Measurements from ENCODE around the gene IL4R. TPM values are rescaled to one million over a fixed set of nuclear protein-coding genes. Genes with fewer than 3 reads are reported as not detected.
"Not testable (repeated sequence)": the region's sequence is repeated elsewhere in the genome, so short reads cannot be mapped to it uniquely, and the experiment has no call there.

IL4R gene
- total and polyA plus RNA-seq, 10 donors = 39.3 to 319 (median 160) TPM

DNA sequence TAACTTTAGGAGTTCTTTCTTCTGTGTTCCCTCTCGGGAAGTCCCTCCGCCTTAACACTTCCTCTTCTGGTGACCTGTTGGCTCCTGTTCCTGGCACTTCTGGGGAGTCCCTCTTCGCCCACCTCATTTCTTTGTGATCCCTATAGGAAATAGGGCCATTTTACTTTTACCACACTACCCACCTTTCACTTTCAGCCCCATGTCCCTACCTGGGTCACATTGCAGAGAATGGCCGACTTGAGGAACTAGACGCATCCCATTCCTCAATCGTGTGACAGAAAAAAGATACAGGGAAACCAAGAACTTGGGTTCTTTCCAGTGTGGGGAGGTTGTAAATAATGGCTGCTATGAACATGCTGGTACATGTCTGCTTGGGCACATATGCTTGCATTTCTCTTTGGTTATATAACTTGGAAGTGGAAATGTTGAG, 94.8 kb downstream of the IL4R start:
- no peak overlapping the region for H3K4me3 ChIP-seq
- H3K27ac ChIP-seq = peak overlapping the region in 5 of 8 donors; percentile 8 to 91 (median 60)
- intact Hi-C loops (cut with DNase I; ENCODE audit: low total_unique reads) = no loop called here
- peaks cover 20 to 97% (median 59%) of the 10 kb centered on the region in 6 donors for H3K4me1 ChIP-seq
- 43 to 61% (median 55%) methylated on average over 6 of the region's 6 CpGs for WGBS, 5 donors
- no peaks in the 10 kb centered on the region for H3K36me3 ChIP-seq
- H3K27me3 ChIP-seq (replicated peaks in 1 of 7) = peaks cover 0 to 15% (median 0%) of the 10 kb centered on the region in 7 donors
- H3K9me3 ChIP-seq = peaks cover 0 to 3% (median 0%) of the 10 kb centered on the region in 8 donors
- TF ChIP-seq, protein P1, sequence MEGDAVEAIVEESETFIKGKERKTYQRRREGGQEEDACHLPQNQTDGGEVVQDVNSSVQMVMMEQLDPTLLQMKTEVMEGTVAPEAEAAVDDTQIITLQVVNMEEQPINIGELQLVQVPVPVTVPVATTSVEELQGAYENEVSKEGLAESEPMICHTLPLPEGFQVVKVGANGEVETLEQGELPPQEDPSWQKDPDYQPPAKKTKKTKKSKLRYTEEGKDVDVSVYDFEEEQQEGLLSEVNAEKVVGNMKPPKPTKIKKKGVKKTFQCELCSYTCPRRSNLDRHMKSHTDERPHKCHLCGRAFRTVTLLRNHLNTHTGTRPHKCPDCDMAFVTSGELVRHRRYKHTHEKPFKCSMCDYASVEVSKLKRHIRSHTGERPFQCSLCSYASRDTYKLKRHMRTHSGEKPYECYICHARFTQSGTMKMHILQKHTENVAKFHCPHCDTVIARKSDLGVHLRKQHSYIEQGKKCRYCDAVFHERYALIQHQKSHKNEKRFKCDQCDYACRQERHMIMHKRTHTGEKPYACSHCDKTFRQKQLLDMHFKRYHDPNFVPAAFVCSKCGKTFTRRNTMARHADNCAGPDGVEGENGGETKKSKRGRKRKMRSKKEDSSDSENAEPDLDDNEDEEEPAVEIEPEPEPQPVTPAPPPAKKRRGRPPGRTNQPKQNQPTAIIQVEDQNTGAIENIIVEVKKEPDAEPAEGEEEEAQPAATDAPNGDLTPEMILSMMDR (IDR thresholded peaks at IDR 0.05 in 8 of 11, conservative IDR thresholded peaks at IDR 0.05 in 3 of 11) = no peak
- TF ChIP-seq POLR2AphosphoS5 (IDR thresholded peaks at IDR 0.05) = no peak
- TF ChIP-seq POLR2A (IDR thresholded peaks at IDR 0.05) = no peak
- DNase-seq = no peak

- DNase-seq; H3K27me3 ChIP-seq (replicated peaks in 1 of 7); intact Hi-C loops (cut with DNase I; ENCODE audit: low total_unique reads); H3K9me3 ChIP-seq; H3K36me3 ChIP-seq; H3K4me3 ChIP-seq: not testable (repeated sequence)
- H3K27ac ChIP-seq = peak overlapping the region in 1 of 8 donors; percentile 27
- peaks cover 20 to 97% (median 49%) of the 10 kb centered on the region in 6 donors for H3K4me1 ChIP-seq
- WGBS, 5 donors = 79 to 93% (median 87%) methylated on average over 2 of the region's 2 CpGs
Measured at GRCh38 chr16:27409958-27410357, 96.2 kb downstream of the IL4R start.

- TF ChIP-seq, protein P1 (IDR thresholded peaks at IDR 0.05 in 8 of 11, conservative IDR thresholded peaks at IDR 0.05 in 3 of 11) = no peak
- no peak for TF ChIP-seq POLR2AphosphoS5 (IDR thresholded peaks at IDR 0.05)
- no peak for TF ChIP-seq POLR2A (IDR thresholded peaks at IDR 0.05)
- intact Hi-C loops (cut with DNase I; ENCODE audit: low total_unique reads) = no loop called here
- WGBS, 5 donors = 37 to 73% (median 56%) methylated on average over 1 of the region's 1 CpG
- no peak for DNase-seq
- H3K27me3 ChIP-seq (replicated peaks in 1 of 7) = peaks cover 0 to 4% (median 0%) of the 10 kb centered on the region in 7 donors
- H3K4me3 ChIP-seq = no peak overlapping the region
- peaks cover 0 to 3% (median 0%) of the 10 kb centered on the region in 8 donors for H3K9me3 ChIP-seq
- H3K36me3 ChIP-seq = no peaks in the 10 kb centered on the region
- peak overlapping the region in 1 of 8 donors; percentile 15 for H3K27ac ChIP-seq
- peaks cover 18 to 97% (median 45%) of the 10 kb centered on the region in 6 donors for H3K4me1 ChIP-seq
Measured at GRCh38 chr16:27410761-27411160, 97.0 kb downstream of the IL4R start.

GRCh38 chr16:27413956-27414355, 100.2 kb downstream of the IL4R start:
- no peaks in the 10 kb centered on the region for H3K27me3 ChIP-seq (replicated peaks in 1 of 7)
- DNase-seq = no peak
- H3K9me3 ChIP-seq = peaks cover 0 to 3% (median 0%) of the 10 kb centered on the region in 8 donors
- H3K4me1 ChIP-seq = peaks cover 0 to 73% (median 14%) of the 10 kb centered on the region in 6 donors
- intact Hi-C loops (cut with DNase I; ENCODE audit: low total_unique reads) = no loop called here
- TF ChIP-seq POLR2AphosphoS5 (IDR thresholded peaks at IDR 0.05) (no peak), POLR2A (IDR thresholded peaks at IDR 0.05) (no peak)
- TF ChIP-seq, protein P1 (IDR thresholded peaks at IDR 0.05 in 8 of 11, conservative IDR thresholded peaks at IDR 0.05 in 3 of 11) = no peak
- no peak overlapping the region for H3K27ac ChIP-seq
- H3K36me3 ChIP-seq = peaks cover 0 to 10% (median 0%) of the 10 kb centered on the region in 6 donors
- no peak overlapping the region for H3K4me3 ChIP-seq
- WGBS, 5 donors = 58 to 80% (median 72%) methylated on average over 2 of the region's 2 CpGs

Other genes starting within 250 kb of the IL4R start
- not detected for gene C16orf82, start 247.0 kb upstream of the IL4R start, total RNA-seq
- gene C16orf82, start 247.0 kb upstream of the IL4R start, polyA plus RNA-seq = not detected
- 10 to 100 TPM in 3 of 7 donors, 1 to 10 TPM in 4; 8.3 to 14.7 (median 9.8) TPM for gene KDM8, start 110.4 kb upstream of the IL4R start, total RNA-seq
- gene KDM8, start 110.4 kb upstream of the IL4R start, polyA plus RNA-seq = 10 to 100 TPM in 1 of 3 donors, 1 to 10 TPM in 2; 5.2 to 10.6 (median 7.4) TPM
- gene NSMCE1, start 45.2 kb upstream of the IL4R start, total RNA-seq = 10 to 100 TPM; 18.4 to 41.4 (median 31.7) TPM
- gene NSMCE1, start 45.2 kb upstream of the IL4R start, polyA plus RNA-seq = 10 to 100 TPM; 37.9 to 79.0 (median 41.4) TPM
- gene IL21R, start 88.2 kb downstream of the IL4R start, total RNA-seq = 10 to 100 TPM in 6 of 7 donors, 1 to 10 TPM in 1; 8.7 to 19.7 (median 13.0) TPM
- gene IL21R, start 88.2 kb downstream of the IL4R start, polyA plus RNA-seq = 1 to 10 TPM; 2.7 to 6.0 (median 3.3) TPM
- gene GTF3C1, start 235.9 kb downstream of the IL4R start, total RNA-seq = 10 to 100 TPM; 46.6 to 68.6 (median 59.6) TPM
- gene GTF3C1, start 235.9 kb downstream of the IL4R start, polyA plus RNA-seq = 10 to 100 TPM; 28.8 to 49.9 (median 48.9) TPM
- gene KATNIP, start 236.2 kb downstream of the IL4R start, total RNA-seq = 10 to 100 TPM; 24.8 to 40.7 (median 32.7) TPM
- gene KATNIP, start 236.2 kb downstream of the IL4R start, polyA plus RNA-seq = 1 to 10 TPM; 3.8 to 6.5 (median 3.9) TPM

Measured in spleen (tissue), 11 donors.